Thymus (tissue), 11 donors: ENCODE results near the gene DNER. TPM values are rescaled to one million over a fixed set of nuclear protein-coding genes. Genes with fewer than 3 reads are reported as not detected.

Experiments
- DNase-seq, 9 donors: peaks; one replicate each; pipeline ENCODE4 v3.0.0-alpha.2; 2013; ENCODE audit warnings: low spot score in 9 of 9, low read depth in 6 of 9, missing footprints in 1 of 9
- H3K27ac ChIP-seq, 2 donors: one replicate each; pipeline ENCODE4 v1.5.1; 2013; ENCODE audit warnings: control low read depth in 1 of 2, low read depth in 1 of 2, low read length in 1 of 2, mild to moderate bottlenecking in 1 of 2, moderate library complexity in 1 of 2
- H3K27me3 ChIP-seq, 2 donors: one replicate each; pipeline ENCODE4 v1.5.1; 2013; ENCODE audit warnings: low read length in 1 of 2; ENCODE audit not compliant: control insufficient read depth in 2 of 2, insufficient read depth in 1 of 2
- H3K36me3 ChIP-seq, 2 donors: one replicate each; pipeline ENCODE4 v1.5.1; 2013; ENCODE audit warnings: low read length in 1 of 2, mild to moderate bottlenecking in 1 of 2, moderate library complexity in 1 of 2; ENCODE audit not compliant: control insufficient read depth in 2 of 2, insufficient read depth in 2 of 2
- H3K4me1 ChIP-seq, 2 donors: one replicate each; pipeline ENCODE4 v1.5.1; 2013; ENCODE audit warnings: low read length in 2 of 2; ENCODE audit not compliant: control insufficient read depth in 2 of 2, insufficient read depth in 2 of 2
- H3K4me3 ChIP-seq, 2 donors: one replicate each; pipeline ENCODE4 v1.5.1; 2013; ENCODE audit warnings: low read length in 2 of 2, control low read depth in 1 of 2, mild to moderate bottlenecking in 1 of 2
- H3K9me3 ChIP-seq, 2 donors: one replicate each; pipeline ENCODE4 v1.5.1; 2013; ENCODE audit warnings: low read length in 1 of 2, mild to moderate bottlenecking in 1 of 2; ENCODE audit not compliant: control insufficient read depth in 2 of 2, insufficient read depth in 1 of 2
- WGBS: extraction: QIAGEN DNeasy Blood & Tissue Kit; methylation state at CpG from one replicate; pipeline ENCODE4 v1.1.7; 2013; 5-methylcytosine and 5-hydroxymethylcytosine counted together
- polyA plus RNA-seq: library from polyadenylated mRNA; stranded (reverse); fragments of 200-250 nt; gene quantifications from one replicate; pipeline ENCODE4 v1.2.3, GENCODE V29; 2013
- total RNA-seq: library from RNA; stranded (reverse); fragments of 120-200 nt; gene quantifications from one replicate; pipeline ENCODE4 v1.2.4, GENCODE V29; 2013
- donor health status: healthy.

The DNER gene
- total and polyA plus RNA-seq, 2 donors: 0.09 to 0.59 TPM

DNA sequence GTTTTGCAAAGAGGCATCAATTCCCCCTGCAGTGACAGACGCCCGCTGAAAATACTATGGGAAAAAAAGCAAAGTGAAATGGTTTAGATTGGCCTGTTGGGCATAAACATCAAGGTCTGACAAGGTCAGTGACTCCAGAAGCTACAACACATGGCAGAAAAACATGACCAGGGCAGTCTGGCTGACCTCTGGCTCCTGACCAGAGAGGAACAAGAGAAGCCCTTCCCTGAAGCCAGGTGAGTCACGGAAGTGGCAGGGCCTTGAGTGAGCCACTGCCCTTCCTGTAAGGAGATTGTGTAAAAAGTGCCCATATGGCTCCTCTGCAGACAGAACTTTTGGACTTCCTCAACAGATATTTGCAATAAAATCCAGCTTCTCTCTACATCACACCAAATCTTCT is 72.0 kb downstream of the DNER start:
- H3K9me3 ChIP-seq: no peaks in the 10 kb centered on the region
- no peak overlapping the region for H3K27ac ChIP-seq
- 96% methylated on average over 3 of the region's 3 CpGs for WGBS
- no peaks in the 10 kb centered on the region for H3K4me1 ChIP-seq
- H3K27me3 ChIP-seq: no peaks in the 10 kb centered on the region
- H3K4me3 ChIP-seq: no peak overlapping the region
- H3K36me3 ChIP-seq: no peaks in the 10 kb centered on the region
- no peak for DNase-seq

DNA sequence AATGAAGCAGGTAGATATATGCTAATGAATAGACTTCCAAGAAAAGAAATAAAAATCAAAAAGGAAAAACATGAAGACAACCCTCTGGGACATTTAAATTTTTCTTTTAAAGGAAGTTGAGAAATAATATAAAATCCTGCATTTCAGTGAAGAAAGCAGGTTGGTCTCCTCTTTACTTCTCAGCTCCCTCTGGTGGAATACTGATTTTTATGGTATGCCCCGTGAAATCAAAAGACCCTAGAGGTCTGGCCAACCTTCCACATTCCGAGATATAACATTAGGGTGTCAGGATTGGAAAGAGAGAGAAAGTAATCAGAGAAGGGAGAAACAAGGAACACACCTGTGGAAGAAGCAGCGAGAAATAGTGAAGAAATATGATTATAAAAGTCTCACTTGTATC is 72.7 kb downstream of the DNER start:
- no peaks in the 10 kb centered on the region for H3K27me3 ChIP-seq
- H3K4me1 ChIP-seq: no peaks in the 10 kb centered on the region
- H3K4me3 ChIP-seq: no peak overlapping the region
- H3K9me3 ChIP-seq: no peaks in the 10 kb centered on the region
- no peak for DNase-seq
- WGBS: 72% methylated on average over 3 of the region's 3 CpGs
- no peak overlapping the region for H3K27ac ChIP-seq
- no peaks in the 10 kb centered on the region for H3K36me3 ChIP-seq

DNA sequence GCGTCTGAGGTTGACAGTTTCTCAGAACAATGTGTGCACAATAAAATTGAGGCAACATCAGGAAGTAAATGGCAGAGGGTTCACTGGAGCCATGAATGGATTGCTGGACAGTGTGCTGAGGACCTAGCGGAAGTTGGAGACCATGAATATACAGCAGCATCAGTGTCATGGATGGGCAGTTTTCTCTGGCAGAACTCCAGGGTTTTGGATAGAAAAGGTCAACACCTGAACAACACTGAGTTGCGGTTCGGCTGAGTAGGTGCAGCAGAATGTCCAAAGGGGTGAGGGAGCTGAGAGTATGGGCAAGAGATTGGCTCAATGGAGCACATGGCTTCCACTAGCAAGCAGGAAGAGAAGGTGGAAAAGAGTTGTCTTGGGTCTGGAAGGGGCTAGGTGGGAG is 73.7 kb downstream of the DNER start:
- 97% methylated on average over 4 of the region's 4 CpGs for WGBS
- Histone ChIP-seq H3K36me3 (no peaks in the 10 kb centered on the region), H3K4me3 (no peak overlapping the region), H3K27me3 (no peaks in the 10 kb centered on the region), H3K4me1 (no peaks in the 10 kb centered on the region), H3K9me3 (no peaks in the 10 kb centered on the region), H3K27ac (no peak overlapping the region)
- no peak for DNase-seq

DNA sequence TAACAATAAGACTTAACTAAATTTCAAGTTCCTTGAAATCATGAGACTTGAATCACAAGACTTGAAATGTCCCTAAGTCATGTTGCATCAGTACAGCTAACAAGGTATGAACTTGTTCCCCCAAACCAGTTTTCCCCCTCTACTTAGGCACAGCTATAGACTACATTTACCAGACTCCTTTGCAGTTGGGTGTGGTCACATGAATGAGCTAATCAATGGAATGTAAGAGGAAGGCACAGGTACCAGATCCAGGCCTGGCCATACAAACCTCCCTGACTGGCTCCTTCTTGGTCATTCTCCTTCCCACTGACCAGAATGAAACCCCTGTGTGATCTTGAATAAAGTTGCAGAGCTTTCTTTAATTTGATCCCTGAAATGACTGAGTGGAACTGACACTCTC is 77.8 kb downstream of the DNER start:
- DNase-seq: no peak

DNA sequence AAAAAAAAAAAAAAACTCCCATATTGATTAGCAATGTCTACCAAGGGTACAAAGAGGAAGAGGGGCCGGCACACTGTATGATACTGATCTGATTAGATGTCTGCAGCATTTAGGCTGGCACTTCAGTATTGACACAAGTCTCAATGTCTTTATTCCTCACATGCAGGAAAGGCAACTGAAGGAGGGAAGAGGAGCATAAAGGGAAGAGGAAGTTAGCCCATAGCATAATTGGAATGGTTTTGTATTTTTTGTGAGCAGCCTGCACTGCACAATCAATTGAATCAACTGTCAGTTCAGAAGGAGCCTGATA is 79.0 kb downstream of the DNER start:
- 77% methylated on average over 1 of the region's 1 CpG for WGBS
- peaks cover 0 to 5% of the 10 kb centered on the region in 2 donors for H3K27me3 ChIP-seq
- no peak overlapping the region for H3K4me3 ChIP-seq

More for the DNA sequence above, 77.8 kb downstream of the DNER start:
- Histone ChIP-seq H3K4me1 (no peaks in the 10 kb centered on the region), H3K36me3 (no peaks in the 10 kb centered on the region), H3K27me3 (peaks cover 0 to 5% of the 10 kb centered on the region in 2 donors), H3K9me3 (no peaks in the 10 kb centered on the region), H3K4me3 (no peak overlapping the region), H3K27ac (no peak overlapping the region)

DNA sequence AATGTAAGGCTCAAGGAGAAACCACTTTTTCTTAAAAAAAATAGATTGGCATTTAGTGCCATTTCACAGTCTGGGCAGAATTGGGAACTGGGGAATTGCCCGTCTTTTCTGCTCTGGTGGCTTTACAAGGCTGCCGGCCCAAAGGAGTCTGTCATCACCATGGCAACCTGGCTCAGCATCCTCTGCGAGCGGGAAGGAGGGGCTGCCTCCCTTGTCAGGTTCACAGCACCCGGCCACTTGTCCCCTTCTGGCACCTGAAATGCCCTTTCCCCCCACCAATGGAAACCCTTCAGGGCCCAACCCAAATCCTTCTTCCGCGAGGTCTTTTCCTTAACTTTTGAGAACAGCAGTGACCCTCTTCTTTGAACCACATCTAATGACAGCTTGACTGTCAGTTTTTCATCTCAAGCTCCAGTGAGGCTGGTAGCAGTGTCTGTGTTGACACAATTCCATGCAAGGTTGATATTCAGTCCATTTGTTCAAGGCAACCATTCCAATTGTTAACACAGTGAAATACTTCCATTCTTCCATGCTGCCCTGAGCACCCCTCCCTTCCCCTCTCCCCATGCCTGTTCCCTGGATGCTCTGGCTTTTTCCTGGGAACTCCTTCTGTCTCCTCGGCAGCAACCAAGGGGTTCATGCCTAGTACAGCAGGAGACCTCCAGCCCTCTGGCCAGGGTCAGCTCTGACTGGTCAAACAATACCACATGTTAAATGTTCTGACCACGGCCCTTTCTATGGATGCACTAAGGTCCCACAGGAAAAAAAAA is 79.6 kb downstream of the DNER start:
- no peaks in the 10 kb centered on the region for H3K9me3 ChIP-seq
- H3K27me3 ChIP-seq: peaks cover 0 to 5% of the 10 kb centered on the region in 2 donors
- H3K4me3 ChIP-seq: no peak overlapping the region
- WGBS: 51% methylated on average over 9 of the region's 9 CpGs
- no peaks in the 10 kb centered on the region for H3K4me1 ChIP-seq
- no peak overlapping the region for H3K27ac ChIP-seq
- H3K36me3 ChIP-seq: no peaks in the 10 kb centered on the region
- no peak for DNase-seq

More for the DNA sequence above, 79.0 kb downstream of the DNER start:
- no peaks in the 10 kb centered on the region for H3K36me3 ChIP-seq
- H3K9me3 ChIP-seq: no peaks in the 10 kb centered on the region
- no peaks in the 10 kb centered on the region for H3K4me1 ChIP-seq
- no peak overlapping the region for H3K27ac ChIP-seq
- DNase-seq: no peak

DNA sequence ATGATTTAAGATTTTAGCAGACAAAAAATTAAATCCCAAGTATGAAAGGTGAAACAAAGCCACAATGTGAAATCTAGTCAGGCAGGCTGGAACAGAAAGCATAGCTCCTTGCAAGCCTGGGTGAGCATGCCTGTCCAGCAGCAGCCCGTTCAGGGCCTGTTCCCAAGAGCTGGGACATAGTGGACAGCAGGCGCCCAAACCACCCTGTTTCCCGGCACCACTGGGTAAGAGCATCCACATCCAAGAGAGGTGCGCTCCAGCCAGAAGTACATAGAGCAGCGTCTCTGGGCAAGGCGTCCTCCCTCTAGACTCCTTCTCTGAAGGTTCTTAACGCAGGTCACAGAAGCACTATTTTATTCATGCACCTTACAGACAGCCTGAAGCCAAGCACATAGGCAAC is 80.8 kb downstream of the DNER start:
- no peak overlapping the region for H3K27ac ChIP-seq
- WGBS: 88% methylated on average over 7 of the region's 7 CpGs
- DNase-seq: no peak
- H3K4me3 ChIP-seq: no peak overlapping the region
- H3K27me3 ChIP-seq: peaks cover 0 to 5% of the 10 kb centered on the region in 2 donors
- H3K4me1 ChIP-seq: no peaks in the 10 kb centered on the region
- no peaks in the 10 kb centered on the region for H3K36me3 ChIP-seq
- no peaks in the 10 kb centered on the region for H3K9me3 ChIP-seq

DNA sequence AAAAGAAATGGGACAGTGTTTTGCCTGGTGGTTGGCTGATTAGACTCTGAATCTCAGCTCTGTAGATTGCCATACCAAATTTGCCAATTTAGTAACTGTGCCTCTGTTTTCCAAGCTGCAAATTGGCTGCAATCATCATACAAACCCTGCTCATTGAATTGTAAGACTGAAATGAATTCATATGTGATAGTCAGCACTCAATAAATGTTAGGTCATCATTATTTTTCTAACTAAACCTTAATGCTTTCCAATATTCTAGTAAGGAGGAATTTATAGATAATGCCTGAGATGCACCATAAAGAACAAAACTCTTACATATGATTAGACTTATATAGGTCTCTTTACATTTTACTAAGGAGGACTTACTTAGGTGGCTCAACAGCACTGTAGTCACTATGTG is 85.3 kb downstream of the DNER start:
- Histone ChIP-seq H3K36me3 (no peaks in the 10 kb centered on the region), H3K4me3 (no peak overlapping the region), H3K27me3 (peaks cover 0 to 2% of the 10 kb centered on the region in 2 donors), H3K9me3 (no peaks in the 10 kb centered on the region), H3K4me1 (no peaks in the 10 kb centered on the region), H3K27ac (no peak overlapping the region)
- no peak for DNase-seq

DNA sequence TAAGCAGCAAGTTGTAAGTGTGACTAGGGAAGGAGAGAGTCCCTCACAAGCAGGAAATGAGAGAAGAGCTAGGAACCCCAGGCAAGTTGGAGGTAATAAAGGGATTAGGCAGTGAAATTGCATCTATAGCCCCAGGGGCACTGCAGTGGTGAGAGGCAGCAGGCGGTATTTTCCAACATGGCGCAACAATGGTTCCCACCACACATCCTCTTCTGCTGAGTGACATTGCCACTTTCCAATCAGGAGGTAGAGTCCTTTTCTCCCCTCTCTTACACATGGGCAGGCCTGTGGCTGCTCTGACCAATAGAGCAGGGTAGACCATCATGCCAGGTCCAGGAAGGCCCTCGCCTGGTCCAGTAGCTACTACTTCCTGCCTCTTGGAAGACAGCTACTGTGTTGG is 86.6 kb downstream of the DNER start:
- Histone ChIP-seq H3K27ac (no peak overlapping the region), H3K27me3 (no peaks in the 10 kb centered on the region)

More for the DNA sequence above, 86.6 kb downstream of the DNER start:
- Histone ChIP-seq H3K4me3 (no peak overlapping the region), H3K36me3 (no peaks in the 10 kb centered on the region), H3K4me1 (no peaks in the 10 kb centered on the region), H3K9me3 (no peaks in the 10 kb centered on the region)
- no peak for DNase-seq
- WGBS: 67% methylated on average over 3 of the region's 3 CpGs
